HAP-1 (cell line): ENCODE data around the gene TPMT.
"Not testable (repeated sequence)": the region's sequence is repeated elsewhere in the genome, so short reads cannot be mapped to it uniquely, and the experiment has no call there.

Experiments used
- DNase-seq, 2 experiments: peaks; one replicate each; pipeline ENCODE4 v3.0.0-alpha.2; 2016 to 2020; ENCODE audit warnings: low spot score in 2 of 2
- H3K27me3 ChIP-seq: fragments of 250-450 bp; sonication (Bioruptor Pico); 2 replicates; pipeline ENCODE4 v1.5.1; 2020; ENCODE audit warnings: low read depth, mild to moderate bottlenecking, moderate library complexity
- H3K36me3 ChIP-seq: fragments of 250-450 bp; sonication (Bioruptor Pico); replicated peaks from 2 replicates; pipeline ENCODE4 v1.5.1; 2020; ENCODE audit warnings: mild to moderate bottlenecking
- H3K4me1 ChIP-seq: fragments of 250-450 bp; sonication (Bioruptor Pico); 2 replicates; pipeline ENCODE4 v1.5.1; 2020; ENCODE audit warnings: mild to moderate bottlenecking
- H3K4me3 ChIP-seq: fragments of 250-450 bp; sonication (Bioruptor Pico); 2 replicates; pipeline ENCODE4 v1.5.1; 2020; ENCODE audit warnings: mild to moderate bottlenecking, moderate library complexity
- H3K9me3 ChIP-seq: fragments of 250-450 bp; sonication (Bioruptor Pico); 2 replicates; pipeline ENCODE4 v1.5.1; 2020; ENCODE audit warnings: mild to moderate bottlenecking, moderate library complexity
- in situ Hi-C: fragments of 300-500 bp; cut with MboI; formaldehyde crosslinking; loops from 3 replicates; pipeline ENCODE4 v1.14.3; 2020; ENCODE audit warnings: low sequenced_read_pairs, inconsistent platforms, mixed read lengths

TPMT gene

DNA sequence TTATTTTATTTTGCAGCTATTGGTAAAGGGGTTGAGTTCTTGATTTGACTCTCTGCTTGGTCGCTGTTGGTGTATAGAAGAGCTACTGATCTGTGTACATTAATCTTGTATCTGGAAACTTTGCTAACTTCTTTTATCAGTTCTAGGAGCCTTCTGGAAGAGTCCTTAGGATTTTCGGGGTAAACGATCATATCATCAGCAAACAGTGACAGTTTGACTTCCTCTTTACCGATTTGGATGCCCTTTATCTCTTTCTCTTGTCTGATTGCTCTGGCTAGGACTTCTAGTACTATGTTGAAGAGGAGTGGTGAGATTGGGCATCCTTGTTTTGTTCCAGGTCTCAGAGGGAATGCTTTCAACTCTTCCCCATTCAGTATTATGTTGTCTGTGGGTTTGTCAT is 21.3 kb upstream of the TPMT start:
- DNase-seq, H3K36me3 ChIP-seq, H3K4me1 ChIP-seq, H3K4me3 ChIP-seq, H3K27me3 ChIP-seq, in situ Hi-C loops, H3K9me3 ChIP-seq: not testable (repeated sequence)

DNA sequence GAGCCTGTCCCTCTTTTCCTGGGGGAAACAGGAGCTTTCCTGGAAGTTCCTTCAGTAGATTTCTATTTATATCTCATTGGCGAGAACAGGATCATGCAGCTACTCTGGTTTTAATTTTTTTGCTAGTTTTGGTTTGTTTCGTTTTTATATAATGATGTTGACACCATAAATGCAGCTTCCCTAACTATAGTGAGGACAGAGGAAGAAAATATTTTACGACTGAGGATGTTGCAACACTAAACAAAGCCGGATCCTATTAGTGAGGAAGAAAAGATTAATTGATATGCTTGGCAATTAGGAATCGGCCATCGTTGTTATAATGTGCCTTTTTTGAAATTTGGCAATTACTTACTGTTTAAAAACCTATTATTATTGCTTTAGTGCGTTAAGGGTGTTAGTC is 17.0 kb upstream of the TPMT start:
- Histone ChIP-seq H3K4me1 (no peaks in the 10 kb centered on the region), H3K27me3 (no peaks in the 10 kb centered on the region), H3K9me3 (no peaks in the 10 kb centered on the region), H3K4me3 (no peak overlapping the region), H3K36me3 (peaks cover 15% of the 10 kb centered on the region)
- DNase-seq = no peak
- in situ Hi-C loops = no loop called here

DNA sequence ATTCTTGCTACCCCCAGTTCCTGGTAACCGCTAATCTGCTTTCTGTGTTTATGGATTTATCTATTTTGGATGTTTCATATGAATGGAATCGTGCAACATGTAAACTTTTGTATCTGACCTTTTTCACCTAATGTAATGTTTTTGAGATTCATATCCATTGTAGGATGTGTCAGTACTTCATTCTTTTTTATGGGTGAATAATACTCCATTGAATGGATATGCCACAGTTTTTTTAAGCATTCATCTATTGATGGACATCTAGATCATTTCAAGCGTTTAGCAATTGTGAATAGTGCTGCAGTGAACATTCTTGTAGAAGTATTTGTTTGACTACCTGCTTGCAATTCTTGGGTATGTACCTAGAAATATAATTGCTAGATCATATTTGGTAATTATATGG is 13.4 kb upstream of the TPMT start:
- Histone ChIP-seq H3K4me1 (no peaks in the 10 kb centered on the region), H3K36me3 (peaks cover 22% of the 10 kb centered on the region), H3K4me3 (no peak overlapping the region), H3K9me3 (no peaks in the 10 kb centered on the region), H3K27me3 (no peaks in the 10 kb centered on the region)
- DNase-seq = no peak
- in situ Hi-C loops = no loop called here

DNA sequence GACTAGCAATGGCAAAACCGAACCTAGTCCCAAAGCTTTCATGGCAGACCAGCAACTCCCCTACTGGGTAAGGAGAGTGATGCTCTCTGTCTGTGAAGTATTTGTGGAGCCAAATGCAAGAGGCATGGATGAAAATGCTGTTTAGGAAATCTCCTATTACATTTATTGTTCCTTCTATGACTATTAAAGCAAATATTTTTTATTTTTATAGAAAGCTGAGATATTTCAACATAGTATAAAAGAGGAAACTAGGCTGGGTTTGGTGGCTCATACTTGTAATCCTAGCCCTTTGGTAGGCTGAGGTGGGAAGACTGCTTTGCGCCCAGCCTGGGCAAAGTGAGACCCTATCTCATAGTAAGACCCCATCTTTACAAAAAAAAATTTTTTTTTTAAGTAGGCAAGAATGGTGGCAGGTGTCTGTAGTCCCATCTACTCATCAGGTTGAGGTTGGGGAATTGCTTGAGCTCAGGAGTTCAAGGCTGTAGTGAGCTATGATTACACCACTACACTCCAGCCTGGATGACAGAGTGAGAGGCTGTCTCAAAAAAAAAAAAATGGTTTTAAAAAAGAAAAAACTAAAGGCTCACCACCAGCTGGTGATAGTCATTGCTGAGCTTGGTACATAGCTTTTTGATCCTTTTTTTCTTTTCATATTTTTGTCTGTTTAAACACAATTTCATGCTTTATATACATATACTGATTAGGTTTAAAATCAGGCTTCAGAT is 11.6 kb upstream of the TPMT start:
- Histone ChIP-seq H3K27me3 (no peaks in the 10 kb centered on the region), H3K36me3 (peaks cover 22% of the 10 kb centered on the region), H3K4me3 (no peak overlapping the region), H3K4me1 (no peaks in the 10 kb centered on the region), H3K9me3 (no peaks in the 10 kb centered on the region)
- in situ Hi-C loops = no loop called here
- DNase-seq = no peak

DNA sequence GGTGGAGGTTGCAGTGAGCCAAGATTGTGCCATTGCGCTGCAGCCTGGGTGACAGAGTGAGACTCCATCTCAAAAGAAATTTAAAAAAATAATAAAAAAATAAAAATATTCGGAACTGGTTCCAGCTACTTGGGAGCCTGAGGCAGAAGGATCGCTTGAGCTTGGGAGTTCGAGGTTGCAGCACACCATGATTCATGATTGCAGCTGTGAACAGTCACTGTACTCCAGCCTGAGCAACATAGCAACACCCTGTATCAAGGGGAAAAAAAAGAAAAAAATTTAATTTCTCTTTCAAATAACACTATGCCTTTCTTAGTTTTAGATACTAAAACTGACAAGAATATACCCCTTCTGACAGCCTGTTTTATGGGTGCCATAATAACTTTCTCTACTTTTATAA is 10.9 kb upstream of the TPMT start:
- Histone ChIP-seq H3K4me1 (no peaks in the 10 kb centered on the region), H3K9me3 (no peaks in the 10 kb centered on the region), H3K27me3 (no peaks in the 10 kb centered on the region), H3K36me3 (peaks cover 22% of the 10 kb centered on the region), H3K4me3 (no peak overlapping the region)
- DNase-seq = no peak
- in situ Hi-C loops = no loop called here

DNA sequence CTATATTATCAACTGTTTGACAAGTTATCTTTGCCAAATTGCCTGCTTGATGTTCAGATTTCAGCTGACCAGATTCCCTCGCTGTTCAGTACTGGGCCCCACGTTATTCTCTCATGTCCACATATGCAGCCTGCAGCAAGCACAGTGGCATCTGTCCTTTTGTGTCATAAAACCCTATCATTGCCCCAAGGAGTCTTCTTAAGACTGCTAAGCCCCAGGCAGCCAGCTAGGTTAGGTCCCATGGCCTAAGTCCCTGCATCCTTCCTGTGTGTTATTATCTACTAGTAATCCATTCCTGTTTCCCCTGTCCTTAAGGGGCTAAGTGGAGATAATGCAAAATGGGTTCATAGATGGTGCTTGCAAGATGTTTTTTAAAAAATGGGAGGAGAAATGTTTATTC is 7.5 kb upstream of the TPMT start:
- Histone ChIP-seq H3K4me1 (no peaks in the 10 kb centered on the region), H3K9me3 (no peaks in the 10 kb centered on the region), H3K36me3 (peaks cover 16% of the 10 kb centered on the region), H3K27me3 (no peaks in the 10 kb centered on the region), H3K4me3 (no peak overlapping the region)
- in situ Hi-C loops = no loop called here
- DNase-seq = no peak

DNA sequence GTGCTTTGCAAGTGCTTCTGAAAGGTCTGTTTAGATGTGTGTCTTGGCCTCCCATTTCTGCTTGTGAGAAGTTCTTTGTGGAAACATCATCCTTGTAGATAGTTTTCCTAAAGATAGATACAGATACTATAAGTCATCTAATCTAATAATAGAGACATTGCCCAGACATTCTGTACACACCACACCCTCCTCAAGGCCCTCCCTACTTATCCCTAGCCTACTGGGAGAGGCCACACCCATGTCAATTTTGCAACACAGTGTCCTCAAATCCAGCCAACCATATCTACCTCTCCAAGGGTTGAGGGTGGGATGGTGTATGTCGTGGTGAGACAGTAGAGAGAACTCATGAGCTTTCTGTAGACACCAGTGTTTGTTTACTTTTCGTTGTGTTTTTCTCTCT is 6.6 kb upstream of the TPMT start:
- in situ Hi-C loops = no loop called here
- H3K4me3 ChIP-seq = no peak overlapping the region
- no peak for DNase-seq
- H3K36me3 ChIP-seq = peaks cover 16% of the 10 kb centered on the region
- H3K27me3 ChIP-seq = no peaks in the 10 kb centered on the region
- no peaks in the 10 kb centered on the region for H3K4me1 ChIP-seq
- no peaks in the 10 kb centered on the region for H3K9me3 ChIP-seq

DNA sequence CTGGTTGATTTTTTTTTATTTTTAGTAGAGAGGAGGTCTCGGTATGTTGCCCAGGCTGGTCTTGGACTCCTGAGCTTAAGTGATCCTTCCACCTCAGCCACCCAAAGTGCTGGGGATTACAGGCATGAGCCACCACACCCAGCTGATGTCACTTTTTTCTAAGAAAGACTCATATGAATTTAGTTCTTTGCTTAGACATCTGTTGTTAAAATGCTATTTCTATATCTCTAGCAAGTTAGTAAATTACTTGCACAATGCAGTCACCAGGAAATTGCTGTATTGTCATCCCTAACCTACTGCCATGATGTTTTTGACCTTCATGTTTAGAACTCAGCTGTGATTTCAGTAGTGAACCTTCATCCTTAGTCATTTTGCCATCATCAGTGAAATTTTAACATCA is 6.0 kb upstream of the TPMT start:
- no peak for DNase-seq
- no peak overlapping the region for H3K4me3 ChIP-seq
- no peaks in the 10 kb centered on the region for H3K27me3 ChIP-seq
- in situ Hi-C loops = no loop called here
- peaks cover 13% of the 10 kb centered on the region for H3K36me3 ChIP-seq
- H3K9me3 ChIP-seq = no peaks in the 10 kb centered on the region
- H3K4me1 ChIP-seq = no peaks in the 10 kb centered on the region

DNA sequence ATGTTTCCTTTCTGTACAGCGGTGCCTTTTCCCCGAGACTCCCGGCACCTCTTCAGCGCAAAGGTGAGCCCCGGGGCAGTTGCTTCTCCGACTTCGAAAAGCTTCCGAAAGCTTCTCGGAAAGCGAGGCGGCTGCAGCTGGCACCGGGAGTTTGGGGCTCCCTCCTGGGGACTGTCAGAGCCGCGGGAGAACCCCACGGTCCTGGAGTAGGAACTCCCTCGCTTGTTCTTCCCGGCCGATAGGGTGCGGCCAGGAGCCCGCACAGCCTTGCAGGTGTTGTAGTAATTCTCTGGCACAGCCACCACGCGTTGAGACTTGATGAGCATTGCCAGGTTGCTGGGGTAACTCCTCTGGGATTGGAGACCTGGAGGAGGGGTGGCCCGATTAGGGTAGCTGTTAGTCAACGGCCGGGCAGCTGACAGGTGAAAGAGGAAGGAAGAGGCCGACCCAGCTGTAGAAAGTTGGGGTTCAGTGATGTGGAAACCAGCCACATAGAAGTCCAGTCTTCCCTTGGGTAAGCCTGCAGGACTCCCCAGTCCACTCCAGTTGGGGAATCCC is 1.1 kb upstream of the TPMT start:
- H3K4me1 ChIP-seq = peaks cover 3% of the 10 kb centered on the region
- in situ Hi-C loops = no loop called here
- DNase-seq = peak; percentile 59 to 71
- H3K4me3 ChIP-seq = peak overlapping the region; percentile 86
- H3K9me3 ChIP-seq = no peaks in the 10 kb centered on the region
- no peaks in the 10 kb centered on the region for H3K27me3 ChIP-seq
- no peaks in the 10 kb centered on the region for H3K36me3 ChIP-seq

DNA sequence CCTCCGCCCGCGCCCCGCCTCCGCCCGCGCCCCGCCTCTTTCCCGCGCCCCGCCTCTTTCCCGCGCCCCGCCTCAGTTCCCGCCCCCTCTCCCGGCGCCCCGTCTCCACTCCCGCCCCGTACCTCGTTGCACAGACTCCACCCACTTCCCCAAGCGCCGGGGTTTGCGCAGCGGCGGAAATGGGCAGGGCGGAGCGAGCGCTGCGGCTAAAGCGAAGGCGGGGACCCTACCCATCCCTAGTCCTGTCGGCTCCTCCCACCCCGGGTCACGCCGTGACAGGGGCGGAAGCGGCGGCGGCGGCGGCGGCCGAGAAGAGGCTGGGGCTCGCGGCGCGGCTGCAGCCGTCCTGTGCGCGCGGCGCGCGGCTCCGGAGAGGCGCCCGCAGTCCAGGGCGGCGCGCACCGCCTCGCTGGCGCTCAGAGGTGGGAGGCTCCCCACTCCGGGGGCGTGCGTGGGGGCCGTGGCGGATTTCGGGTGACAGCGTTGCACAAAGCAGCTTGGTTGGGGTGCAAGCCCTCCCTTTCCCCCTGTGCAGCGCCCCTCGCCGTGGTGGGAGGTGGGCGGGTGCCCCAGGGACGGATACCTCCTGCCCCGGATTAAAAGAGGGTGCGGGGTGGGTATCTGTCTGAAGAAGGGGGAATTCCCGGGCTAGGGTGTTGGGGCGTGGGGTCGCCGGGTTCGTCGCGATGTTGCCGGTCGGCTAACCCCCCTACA is 430 bp upstream of the TPMT start, which contains the start of gene KDM1B:
Gene KDM1B, plus strand, starts transcription at position 273 of the 714 bp plus-strand sequence. CDS start 4,474 bp downstream, outside the sequence.
- H3K36me3 ChIP-seq = no peaks in the 10 kb centered on the region
- in situ Hi-C loops = no loop called here
- DNase-seq = peak; percentile 95 to 99
- H3K4me1 ChIP-seq = peaks cover 3% of the 10 kb centered on the region
- no peaks in the 10 kb centered on the region for H3K9me3 ChIP-seq
- H3K4me3 ChIP-seq = peak within 1 kb of the TSS; percentile 86
- no peaks in the 10 kb centered on the region for H3K27me3 ChIP-seq

DNA sequence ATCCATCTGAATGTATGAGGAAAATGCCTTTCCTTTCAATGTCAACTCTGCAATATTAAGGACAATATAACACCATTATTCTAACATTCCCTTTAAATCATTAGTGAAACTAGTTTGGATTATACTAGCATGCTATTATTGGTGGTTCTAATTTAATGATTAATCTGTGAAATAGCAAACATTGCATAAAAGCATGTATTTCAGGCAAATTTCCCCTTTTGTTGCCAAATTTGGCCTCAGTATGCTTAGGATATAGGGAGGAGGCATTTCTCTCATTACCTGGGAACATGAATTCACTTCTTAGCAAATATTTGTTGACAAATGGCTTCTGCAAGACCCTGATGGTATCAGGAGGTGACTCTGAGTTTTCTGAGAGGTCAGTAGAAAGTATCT is 1.6 kb downstream of the TPMT start:
- in situ Hi-C loops = no loop called here
- Histone ChIP-seq H3K36me3 (no peaks in the 10 kb centered on the region), H3K27me3 (no peaks in the 10 kb centered on the region), H3K4me1 (peaks cover 3% of the 10 kb centered on the region), H3K4me3 (no peak overlapping the region), H3K9me3 (no peaks in the 10 kb centered on the region)
- DNase-seq = no peak

DNA sequence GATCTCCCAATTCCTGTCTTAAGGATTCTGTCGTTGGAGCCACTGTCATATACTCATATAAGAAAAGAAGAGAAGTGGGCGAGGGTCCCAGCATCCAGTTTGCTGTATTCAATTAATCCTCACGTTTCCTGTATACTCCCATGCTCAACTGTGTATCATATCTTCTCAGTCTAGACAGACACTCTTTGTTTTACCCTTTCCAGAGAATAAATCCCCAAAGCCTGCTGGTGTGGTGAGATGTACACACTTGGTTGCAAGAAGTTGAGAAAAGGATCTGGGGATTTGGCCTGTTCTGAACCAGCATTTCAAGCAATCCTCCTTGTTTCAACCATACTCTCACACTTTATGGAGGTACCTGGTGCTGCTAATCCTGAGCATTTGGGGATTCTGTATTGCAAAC is 3.1 kb downstream of the TPMT start:
- Histone ChIP-seq H3K9me3 (no peaks in the 10 kb centered on the region), H3K27me3 (no peaks in the 10 kb centered on the region), H3K4me3 (no peak overlapping the region), H3K36me3 (no peaks in the 10 kb centered on the region), H3K4me1 (peaks cover 3% of the 10 kb centered on the region)
- in situ Hi-C loops = no loop called here
- DNase-seq = no peak

DNA sequence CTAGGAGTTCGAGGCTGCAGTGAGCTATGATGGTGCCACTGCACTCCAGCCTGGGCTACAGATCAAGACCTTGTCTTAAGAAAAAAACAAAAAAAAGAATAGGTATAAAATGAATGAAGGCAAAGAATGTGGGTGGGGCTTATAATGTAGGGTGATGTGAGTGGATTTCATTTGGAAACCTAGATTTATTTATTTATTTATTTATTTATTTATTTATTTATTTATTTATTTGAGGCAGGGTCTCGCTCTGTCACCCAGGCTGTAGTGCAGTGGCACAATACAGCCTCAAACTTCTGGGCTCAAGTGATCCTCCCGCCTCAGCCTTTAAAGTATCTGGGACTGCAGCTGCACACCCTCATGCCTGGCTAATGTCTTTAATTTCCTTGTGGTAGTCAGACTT is 3.5 kb downstream of the TPMT start:
- H3K4me1 ChIP-seq, H3K27me3 ChIP-seq, H3K9me3 ChIP-seq, in situ Hi-C loops, DNase-seq, H3K36me3 ChIP-seq, H3K4me3 ChIP-seq: not testable (repeated sequence)

DNA sequence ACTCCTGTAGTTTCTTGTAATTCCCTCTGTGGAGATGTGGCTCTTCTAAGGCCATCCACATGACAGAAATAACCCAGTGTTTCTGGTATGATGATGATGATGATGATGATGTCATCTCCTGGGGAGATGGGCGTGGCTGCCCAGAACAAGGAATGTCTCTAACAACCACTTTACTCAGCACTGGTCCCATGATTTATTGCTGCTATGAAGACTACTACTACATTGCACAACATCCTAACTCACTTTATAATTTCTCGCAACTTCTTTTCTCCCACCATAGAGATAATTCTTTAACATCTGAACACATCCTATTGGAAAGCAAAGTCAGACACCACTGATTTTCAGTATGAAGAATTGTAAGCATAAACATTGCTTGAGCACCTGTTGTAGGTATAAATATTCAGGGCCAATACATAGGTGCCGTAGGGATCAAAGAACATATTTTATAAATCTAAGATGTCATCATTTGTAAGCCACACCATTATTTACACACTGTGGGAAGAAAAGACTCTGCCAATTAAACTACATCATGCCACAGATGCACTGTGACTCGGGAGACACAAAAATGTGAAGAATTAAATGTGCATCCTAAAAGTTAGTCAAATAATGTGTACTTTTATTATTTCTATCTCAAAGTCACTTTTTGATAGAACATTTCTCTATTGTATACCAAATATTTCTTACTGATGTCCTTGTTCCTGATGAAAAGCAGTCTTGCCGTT is 6.4 kb downstream of the TPMT start:
- H3K4me1 ChIP-seq = peaks cover 3% of the 10 kb centered on the region; the same call in 1 of the 2 replicates
- H3K4me3 ChIP-seq = no peak overlapping the region
- no peaks in the 10 kb centered on the region for H3K27me3 ChIP-seq
- no peak for DNase-seq
- H3K36me3 ChIP-seq = no peaks in the 10 kb centered on the region
- in situ Hi-C loops = no loop called here
- no peaks in the 10 kb centered on the region for H3K9me3 ChIP-seq
